Esophagus squamous epithelium (tissue), 5 donors: ENCODE data around the gene SKIDA1. TPM values are rescaled to one million over a fixed set of nuclear protein-coding genes. Genes with fewer than 3 reads are reported as not detected.

ENCODE experiments used
- DNase-seq: peaks from one replicate; lab custom pipeline; 2025; lab: John Stamatoyannopoulos, UW
- H3K27ac ChIP-seq, 4 donors: fragments of 200-600 bp; sonication (generic); one replicate each; pipeline ENCODE4 v1.5.1; 2016 to 2019; ENCODE audit warnings: mild to moderate bottlenecking in 1 of 4
- H3K27me3 ChIP-seq, 4 donors: fragments of 200-600 bp; sonication (generic); 1 replicate in 3 of 4; 2 replicates in 1 of 4; pipeline versions ENCODE4 v1.5.1 to v1.6.0; 2017 to 2021; ENCODE audit warnings: antibody characterized with exemption in 1 of 4
- H3K36me3 ChIP-seq, 3 donors: fragments of 200-600 bp; sonication (generic); one replicate each; pipeline ENCODE4 v1.5.1; 2016 to 2019
- H3K4me1 ChIP-seq, 3 donors: fragments of 200-600 bp; sonication (generic); one replicate each; pipeline ENCODE4 v1.5.1; 2017 to 2019
- H3K4me3 ChIP-seq, 4 donors: fragments of 200-600 bp; sonication (generic); 1 replicate in 3 of 4; 2 replicates in 1 of 4; pipeline ENCODE4 v1.5.1; 2016 to 2019; ENCODE audit warnings: mild to moderate bottlenecking in 2 of 4, moderate library complexity in 1 of 4
- H3K9me3 ChIP-seq, 3 donors: fragments of 200-600 bp; sonication (generic); one replicate each; pipeline ENCODE4 v1.5.1; 2016 to 2019
- POLR2A ChIP-seq, 4 donors: fragments of 450-650 bp; IDR thresholded peaks; one replicate each; pipeline ENCODE4 v1.6.1; 2017; ENCODE audit warnings: antibody characterized with exemption in 4 of 4, mild to moderate bottlenecking in 4 of 4, moderate library complexity in 3 of 4
- WGBS, 2 donors: methylation state at CpG; one replicate each; pipeline ENCODE4 v1.1.5; 2018; 5-methylcytosine and 5-hydroxymethylcytosine counted together
- intact Hi-C: fragments of 100-400 bp; cut with DNase I; formaldehyde crosslinking; loops from one replicate; pipeline ENCODE4 v1.15.0; 2022
- total RNA-seq, 4 donors: library from RNA; depleted of rRNA; stranded (reverse); fragments of >200 nt; gene quantifications; one replicate each; pipeline ENCODE4 v1.1.0, GENCODE V29; 2016
- TF ChIP-seq, protein P1 (sequence below), 6 experiments: fragments of 450-650 bp in 4 of 6; fragments of 200-600 bp in 2 of 6; sonication (generic) in 2 of 6; IDR thresholded peaks; one replicate each; pipeline ENCODE4 v1.5.1; 2016 to 2019; ENCODE audit warnings: antibody characterized with exemption in 6 of 6, mild to moderate bottlenecking in 4 of 6, moderate library complexity in 4 of 6
- donor health status: DM: yes; HTN: yes; CAD: no.

The SKIDA1 gene
- total RNA-seq, 4 donors from 2014 or later = 0.53 to 0.57 (median 0.57) TPM; not detected in 1

DNA sequence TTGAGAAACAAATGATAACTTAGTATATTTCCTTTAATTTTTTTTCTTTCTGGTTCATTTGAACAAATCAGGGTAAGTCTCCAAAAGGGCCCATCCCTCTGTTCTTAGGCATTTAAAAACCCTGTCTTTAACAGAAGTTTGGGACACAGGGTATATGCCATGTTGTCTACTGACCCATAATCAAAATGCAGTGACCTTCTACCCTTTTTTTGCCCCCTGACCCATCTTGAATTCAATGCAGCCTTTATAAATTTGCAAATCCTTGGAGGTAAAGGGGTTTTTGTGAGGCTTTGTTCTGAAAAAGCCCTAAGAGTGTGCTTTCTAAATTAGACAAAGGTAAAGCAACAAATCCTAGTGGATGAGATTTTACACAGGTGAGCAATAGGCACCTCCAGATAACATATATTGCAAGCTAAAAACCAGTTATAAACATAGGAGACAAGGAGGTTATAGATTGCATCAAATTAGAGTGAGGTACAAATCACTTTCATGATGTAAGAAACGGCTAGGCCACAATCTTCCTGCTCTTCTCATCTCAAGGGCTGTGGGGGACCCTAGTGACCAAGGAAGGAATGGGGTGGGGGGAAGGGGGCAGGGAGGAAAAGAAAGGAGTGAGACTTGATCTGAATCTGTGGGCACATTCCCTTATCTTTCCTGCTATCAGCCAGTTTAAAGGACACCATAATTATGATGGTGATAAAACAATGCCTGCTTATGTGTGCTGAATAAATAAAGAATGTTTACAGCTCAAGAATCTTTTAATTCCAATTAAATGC is 2.7 kb downstream of the SKIDA1 start:
- peaks cover 0 to 18% (median 0%) of the 10 kb centered on the region in 4 donors for H3K27me3 ChIP-seq
- H3K36me3 ChIP-seq = no peaks in the 10 kb centered on the region
- no peaks in the 10 kb centered on the region for H3K9me3 ChIP-seq
- WGBS, 2 donors = 58 to 64% methylated on average over 1 of the region's 1 CpG
- H3K4me3 ChIP-seq = no peak overlapping the region
- TF ChIP-seq POLR2A (IDR thresholded peaks at IDR 0.05) = no peak
- TF ChIP-seq, protein P1, sequence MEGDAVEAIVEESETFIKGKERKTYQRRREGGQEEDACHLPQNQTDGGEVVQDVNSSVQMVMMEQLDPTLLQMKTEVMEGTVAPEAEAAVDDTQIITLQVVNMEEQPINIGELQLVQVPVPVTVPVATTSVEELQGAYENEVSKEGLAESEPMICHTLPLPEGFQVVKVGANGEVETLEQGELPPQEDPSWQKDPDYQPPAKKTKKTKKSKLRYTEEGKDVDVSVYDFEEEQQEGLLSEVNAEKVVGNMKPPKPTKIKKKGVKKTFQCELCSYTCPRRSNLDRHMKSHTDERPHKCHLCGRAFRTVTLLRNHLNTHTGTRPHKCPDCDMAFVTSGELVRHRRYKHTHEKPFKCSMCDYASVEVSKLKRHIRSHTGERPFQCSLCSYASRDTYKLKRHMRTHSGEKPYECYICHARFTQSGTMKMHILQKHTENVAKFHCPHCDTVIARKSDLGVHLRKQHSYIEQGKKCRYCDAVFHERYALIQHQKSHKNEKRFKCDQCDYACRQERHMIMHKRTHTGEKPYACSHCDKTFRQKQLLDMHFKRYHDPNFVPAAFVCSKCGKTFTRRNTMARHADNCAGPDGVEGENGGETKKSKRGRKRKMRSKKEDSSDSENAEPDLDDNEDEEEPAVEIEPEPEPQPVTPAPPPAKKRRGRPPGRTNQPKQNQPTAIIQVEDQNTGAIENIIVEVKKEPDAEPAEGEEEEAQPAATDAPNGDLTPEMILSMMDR (IDR thresholded peaks at IDR 0.05) = no peak
- peaks cover 10 to 78% (median 17%) of the 10 kb centered on the region in 3 donors for H3K4me1 ChIP-seq
- H3K27ac ChIP-seq = peak overlapping the region in 3 of 4 donors; percentile 12 to 100 (median 97)
- intact Hi-C loops = no loop called here
- no peak for DNase-seq

DNA sequence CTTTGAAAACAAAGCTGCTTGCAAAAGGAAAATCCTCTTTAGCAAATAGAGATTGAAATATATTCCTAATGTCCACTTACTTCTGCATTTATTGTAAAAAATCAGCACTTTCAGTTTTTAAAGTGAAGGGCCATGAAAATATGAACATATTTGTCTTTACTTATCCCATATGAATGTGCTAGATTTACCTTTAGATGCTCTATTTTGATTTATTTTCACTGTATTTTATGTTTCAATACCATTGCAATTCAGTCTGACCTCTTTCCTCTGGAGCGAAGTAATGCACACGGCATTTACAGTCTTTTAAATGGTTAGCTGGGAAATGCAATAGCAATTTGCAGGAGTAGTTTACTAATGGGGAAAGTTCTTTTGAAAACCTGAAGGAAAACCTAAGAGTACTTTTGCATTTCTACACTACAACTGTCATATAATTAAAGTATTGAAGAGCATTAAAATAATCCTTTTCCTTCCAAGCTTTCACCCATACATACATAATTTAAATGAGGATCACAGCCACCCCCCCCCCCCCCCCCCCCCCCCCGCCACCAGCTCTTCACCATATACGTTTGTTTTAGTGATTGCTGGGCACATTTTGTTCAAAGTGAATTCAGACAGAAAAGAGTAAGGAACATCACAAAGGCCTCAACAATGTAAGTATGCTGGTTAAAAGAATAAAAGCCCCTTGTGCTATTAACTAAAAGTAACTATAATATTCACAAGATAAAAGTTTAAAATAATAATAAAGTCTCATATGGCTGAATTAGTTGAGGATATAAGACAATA is 3.5 kb downstream of the SKIDA1 start:
- Histone ChIP-seq H3K27ac (peak overlapping the region in 2 of 4 donors; percentile 97 to 100), H3K4me3 (no peak overlapping the region), H3K27me3 (peaks cover 0 to 18% (median 0%) of the 10 kb centered on the region in 4 donors), H3K9me3 (no peaks in the 10 kb centered on the region), H3K36me3 (no peaks in the 10 kb centered on the region), H3K4me1 (peaks cover 10 to 83% (median 20%) of the 10 kb centered on the region in 3 donors)
- TF ChIP-seq POLR2A (IDR thresholded peaks at IDR 0.05) = no peak
- TF ChIP-seq, protein P1 (IDR thresholded peaks at IDR 0.05) = no peak
- 60 to 71% methylated on average over 4 of the region's 4 CpGs for WGBS, 2 donors
- intact Hi-C loops = no loop called here
- no peak for DNase-seq

DNA sequence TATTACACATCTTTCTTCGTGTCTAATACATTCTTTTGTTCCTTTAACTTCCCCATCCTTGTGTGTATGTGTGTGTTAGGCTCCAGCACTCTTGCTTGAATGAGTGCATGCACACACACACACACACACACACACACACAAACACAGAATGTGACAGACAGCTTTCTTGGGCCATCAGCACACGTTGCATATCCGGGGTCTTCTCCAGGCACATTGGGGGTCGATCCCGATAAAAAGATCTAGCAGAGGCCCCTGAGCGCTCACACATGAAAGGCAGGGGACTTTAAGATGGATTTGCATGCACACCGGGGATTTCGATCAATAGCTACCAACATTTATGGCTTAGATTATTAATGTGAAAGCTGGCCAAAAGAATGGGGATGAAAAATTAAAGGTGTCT is 4.5 kb downstream of the SKIDA1 start:
- DNase-seq = no peak
- H3K27ac ChIP-seq = peak overlapping the region; percentile 53 to 100 (median 86)
- TF ChIP-seq, protein P1 (IDR thresholded peaks at IDR 0.05) = no peak
- TF ChIP-seq POLR2A (IDR thresholded peaks at IDR 0.05) = no peak
- 67 to 72% methylated on average over 7 to 8 of the region's 8 CpGs for WGBS, 2 donors
- no peak overlapping the region for H3K4me3 ChIP-seq
- no peaks in the 10 kb centered on the region for H3K9me3 ChIP-seq
- intact Hi-C loops = no loop called here
- peaks cover 14 to 88% (median 22%) of the 10 kb centered on the region in 3 donors for H3K4me1 ChIP-seq
- no peaks in the 10 kb centered on the region for H3K36me3 ChIP-seq
- peaks cover 0 to 22% (median 0%) of the 10 kb centered on the region in 4 donors for H3K27me3 ChIP-seq

DNA sequence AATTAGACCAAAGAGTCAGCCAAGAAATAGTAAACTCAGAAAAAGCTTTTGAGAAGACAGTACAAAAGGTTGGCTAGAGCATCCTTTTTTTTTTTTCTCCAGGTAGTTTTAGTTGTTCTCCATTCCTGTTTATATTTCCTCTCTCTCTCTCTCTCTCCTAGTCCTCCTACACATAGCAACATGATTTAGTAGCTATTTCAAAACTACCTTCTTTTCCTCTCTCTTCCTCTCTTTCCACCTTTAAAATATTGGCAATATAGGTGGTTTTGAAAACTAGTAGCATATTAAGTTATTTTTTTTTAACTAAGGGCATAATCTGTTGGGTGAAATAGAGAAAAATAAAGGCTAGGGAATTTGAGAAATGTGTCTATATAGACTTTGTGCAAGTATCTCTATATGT is 5.0 kb downstream of the SKIDA1 start:
- H3K9me3 ChIP-seq = no peaks in the 10 kb centered on the region
- no peak for TF ChIP-seq POLR2A (IDR thresholded peaks at IDR 0.05)
- TF ChIP-seq, protein P1 (IDR thresholded peaks at IDR 0.05) = no peak
- no peaks in the 10 kb centered on the region for H3K36me3 ChIP-seq
- intact Hi-C loops = no loop called here
- peaks cover 19 to 92% (median 24%) of the 10 kb centered on the region in 3 donors for H3K4me1 ChIP-seq
- peaks cover 0 to 26% (median 0%) of the 10 kb centered on the region in 4 donors for H3K27me3 ChIP-seq
- H3K4me3 ChIP-seq = peak overlapping the region; percentile 20 to 70 (median 62)
- H3K27ac ChIP-seq = peak overlapping the region; percentile 76 to 100 (median 92)
- DNase-seq = no peak
